ENCODE data around the gene BEST4.
"Not testable (repeated sequence)": the region's sequence is repeated elsewhere in the genome, so short reads cannot be mapped to it uniquely, and the experiment has no call there.

The BEST4 gene

GRCh38 chr1:44819196-44819607 lies 31.2 kb upstream of the BEST4 start:
- no peak for DNase-seq

GRCh38 chr1:44817771-44818495 lies 30.0 kb upstream of the BEST4 start:
- DNase-seq: no peak

GRCh38 chr1:44817307-44817706 lies 29.3 kb upstream of the BEST4 start:
- no peak for DNase-seq

GRCh38 chr1:44815926-44816325 lies 28.0 kb upstream of the BEST4 start:
- DNase-seq: not testable (repeated sequence)

GRCh38 chr1:44812822-44813543 lies 25.0 kb upstream of the BEST4 start:
- no peak for DNase-seq

- DNase-seq: no peak
Observed at GRCh38 chr1:44811234-44811633, 23.3 kb upstream of the BEST4 start.

DNA sequence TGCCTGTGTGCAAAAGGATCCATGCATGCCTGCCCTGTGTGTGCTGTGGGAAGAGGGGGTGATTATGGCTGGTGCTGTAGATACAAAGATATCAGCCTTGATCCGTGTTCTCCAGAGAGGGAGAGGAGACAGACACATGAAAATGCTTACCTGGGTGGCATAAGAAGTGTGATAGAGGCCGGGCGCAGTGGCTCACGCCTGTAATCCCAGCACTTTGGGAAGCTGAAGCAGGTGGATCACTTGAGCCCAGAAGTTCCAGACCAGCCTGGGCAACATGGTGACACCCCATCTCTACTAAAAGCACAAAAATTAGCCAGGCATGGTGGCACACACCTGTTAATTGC lies 22.8 kb upstream of the BEST4 start:
- not testable (repeated sequence) for DNase-seq

- peak in 1 of 6 experiments; percentile 32 for DNase-seq
Observed at GRCh38 chr1:44810101-44810761, 22.3 kb upstream of the BEST4 start.

DNA sequence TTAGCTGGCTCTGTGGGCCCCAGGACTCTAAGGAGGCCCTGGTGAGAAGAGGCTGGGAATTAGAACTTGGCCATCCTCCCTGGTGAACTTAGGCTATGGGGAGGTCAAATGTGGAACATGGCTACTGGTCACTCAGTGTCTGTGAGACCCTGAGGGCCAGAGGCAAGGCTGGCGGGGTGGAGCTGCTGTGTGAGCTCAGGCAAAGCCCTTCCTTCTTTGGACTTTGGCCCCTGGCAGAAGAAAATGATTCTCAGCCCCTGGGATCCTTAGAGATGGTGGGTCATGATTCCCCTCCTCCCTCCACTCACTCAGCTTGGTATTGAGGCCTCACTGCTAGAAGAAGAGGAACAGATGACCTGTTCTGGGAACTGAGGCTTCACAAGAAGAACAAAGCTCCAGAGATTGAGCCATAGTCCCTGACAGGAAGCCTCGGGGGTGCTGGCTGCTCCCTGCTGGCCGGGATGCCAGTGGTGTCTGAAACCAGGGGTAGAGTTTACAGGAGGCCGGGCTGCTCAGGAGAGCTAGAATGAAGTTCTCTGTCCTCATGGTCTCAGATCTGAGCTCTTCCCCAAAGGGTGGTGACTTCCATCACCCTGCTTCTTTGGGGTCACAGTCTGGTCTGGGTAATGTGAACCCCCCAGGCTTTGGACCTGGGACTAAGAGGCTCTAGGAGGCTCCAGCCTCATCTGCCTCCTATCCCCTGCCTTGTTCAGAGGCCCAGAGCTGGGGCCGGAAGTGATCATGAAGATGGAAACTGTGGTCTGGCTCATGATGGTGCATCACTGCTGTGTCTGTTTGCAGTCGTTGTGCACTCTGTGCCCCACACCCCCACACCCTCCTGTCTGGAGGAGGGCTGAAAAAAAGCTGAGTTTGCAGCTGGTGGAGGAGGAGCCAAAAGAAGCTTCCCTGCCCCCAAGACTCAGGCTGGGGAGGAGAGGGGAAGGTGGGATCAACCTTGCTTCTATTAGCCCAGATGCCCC lies 21.3 kb upstream of the BEST4 start:
- DNase-seq: peak; percentile 73 to 93 (median 86)

GRCh38 chr1:44808063-44808937 lies 20.3 kb upstream of the BEST4 start, which contains the start of gene BTBD19:
TSS of gene BTBD19 (plus strand) at chr1:44808523. CDS start at chr1:44808821, 298 bp downstream.
- peak in 4 of 6 experiments; percentile 46 to 75 (median 60) for DNase-seq

DNA sequence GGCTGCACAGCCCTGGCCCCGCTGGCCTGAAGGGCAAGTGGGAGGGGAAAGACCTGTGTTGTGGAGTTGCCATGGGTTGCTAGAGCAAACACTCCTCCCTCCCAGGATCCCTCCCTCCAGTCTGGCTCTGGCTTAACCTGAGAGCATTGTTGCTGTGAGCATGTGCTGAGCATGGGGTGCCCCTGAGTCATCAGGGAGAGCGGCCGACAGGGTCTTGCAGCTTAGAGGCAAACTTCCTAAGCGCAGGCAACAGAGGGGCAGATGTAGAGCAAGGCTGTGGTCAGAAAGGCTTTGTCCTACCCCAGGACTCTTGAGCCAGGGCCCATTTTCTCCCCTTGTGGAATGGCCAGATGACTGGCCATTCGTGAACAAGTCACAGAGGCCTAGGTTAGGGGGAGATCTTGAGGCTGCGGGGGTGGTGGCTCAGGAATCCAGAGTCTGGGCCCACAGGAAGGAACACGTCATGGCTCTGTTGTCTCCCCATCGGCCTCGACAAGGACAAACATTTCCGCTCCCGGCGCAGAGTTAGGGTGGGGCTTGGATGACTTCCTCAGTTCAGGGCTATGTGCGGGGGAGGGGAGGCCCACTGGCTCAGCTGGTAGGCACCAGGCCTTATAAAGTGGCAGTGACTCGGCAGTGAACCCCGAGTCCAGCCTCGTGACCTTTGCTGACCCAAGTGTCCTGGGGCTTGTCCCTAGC lies 19.5 kb upstream of the BEST4 start:
- peak; percentile 87 to 96 (median 92) for DNase-seq

DNA sequence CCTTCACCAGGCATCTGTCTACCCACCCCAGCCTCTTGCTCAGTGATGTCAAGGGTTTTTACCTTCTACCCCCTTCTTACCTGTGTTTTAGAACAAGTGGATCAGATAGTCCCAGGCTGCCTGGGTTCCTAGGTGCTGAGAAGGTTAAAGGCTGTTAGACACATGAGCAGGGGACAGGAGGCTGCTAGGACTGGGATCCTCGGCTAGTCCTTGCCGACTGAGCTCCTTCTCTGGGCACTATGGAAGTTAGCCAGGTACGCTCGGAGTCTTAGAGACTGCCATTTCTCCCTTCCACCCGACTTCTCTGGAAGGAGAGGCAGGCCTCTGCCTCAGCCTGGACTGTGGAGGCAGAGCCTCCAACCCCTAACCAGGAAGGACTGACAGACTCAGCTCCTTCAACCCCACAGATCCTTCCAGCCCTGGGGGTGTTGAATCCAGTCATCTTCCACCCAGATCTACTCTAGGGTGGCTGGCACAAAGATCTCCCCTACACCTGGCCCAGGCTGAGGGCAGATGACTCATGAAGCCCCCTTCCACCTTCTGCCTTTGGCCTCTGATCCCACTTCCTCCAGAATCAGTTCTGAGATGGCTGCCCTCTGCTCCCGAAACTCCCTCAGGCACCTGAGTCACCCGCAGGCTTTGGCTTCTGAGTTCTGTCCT lies 18.9 kb upstream of the BEST4 start, which contains the start of gene DYNLT4:
TSS of gene DYNLT4 (minus strand) at position 648 of the 660 bp plus-strand sequence. CDS start 683 bp downstream, outside the sequence.
- DNase-seq: peak in 2 of 6 experiments; percentile 54 to 65

GRCh38 chr1:44806025-44806703 lies 18.2 kb upstream of the BEST4 start:
- peak in 4 of 6 experiments; percentile 27 to 54 (median 37) for DNase-seq

DNA sequence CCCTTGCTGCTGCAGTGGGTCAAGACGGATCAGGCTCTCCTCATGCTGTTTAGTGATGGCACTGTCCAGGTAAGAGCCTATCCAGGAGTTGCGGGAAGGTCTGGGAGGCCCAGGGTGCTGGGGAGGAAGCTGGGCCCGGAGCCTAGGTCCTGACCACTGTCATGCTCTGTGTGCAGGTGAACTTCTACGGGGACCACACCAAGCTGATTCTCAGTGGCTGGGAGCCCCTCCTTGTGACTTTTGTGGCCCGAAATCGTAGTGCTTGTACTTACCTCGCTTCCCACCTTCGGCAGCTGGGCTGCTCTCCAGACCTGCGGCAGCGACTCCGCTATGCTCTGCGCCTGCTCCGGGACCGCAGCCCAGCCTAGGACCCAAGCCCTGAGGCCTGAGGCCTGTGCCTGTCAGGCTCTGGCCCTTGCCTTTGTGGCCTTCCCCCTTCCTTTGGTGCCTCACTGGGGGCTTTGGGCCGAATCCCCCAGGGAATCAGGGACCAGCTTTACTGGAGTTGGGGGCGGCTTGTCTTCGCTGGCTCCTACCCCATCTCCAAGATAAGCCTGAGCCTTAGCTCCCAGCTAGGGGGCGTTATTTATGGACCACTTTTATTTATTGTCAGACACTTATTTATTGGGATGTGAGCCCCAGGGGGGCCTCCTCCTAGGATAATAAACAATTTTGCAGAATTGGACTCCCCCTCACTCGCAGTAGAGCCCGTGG lies 17.5 kb upstream of the BEST4 start:
- DNase-seq: peak in 2 of 6 experiments; percentile 33 to 44

- DNase-seq: no peak
Observed at GRCh38 chr1:44803312-44804095, 15.5 kb upstream of the BEST4 start.

GRCh38 chr1:44803062-44803311 lies 15.0 kb upstream of the BEST4 start:
- DNase-seq: no peak

GRCh38 chr1:44802306-44803061 lies 14.5 kb upstream of the BEST4 start:
- no peak for DNase-seq

Measured in stimulated activated naive CD4-positive, alpha-beta T cell (primary cell).